SK-MEL-5 (cell line): ENCODE measurements around the gene YAP1. TPM values are rescaled to one million over a fixed set of nuclear protein-coding genes. Genes with fewer than 3 reads are reported as not detected.
A peak's percentile ranks its signal among the peaks of the same experiment; 100 is the strongest.
"Not testable (repeated sequence)": the region's sequence is repeated elsewhere in the genome, so short reads cannot be mapped to it uniquely, and the experiment has no call there.

Experiments
- DNase-seq: peaks from one replicate; pipeline ENCODE4 v3.0.0-alpha.2; 2016; ENCODE audit warnings: low read depth, low spot score
- in situ Hi-C: cut with HindIII; loops from 2 replicates; pipeline ENCODE4 v1.10.0; 2016; ENCODE audit warnings: low sequenced_read_pairs, high pct_unique_total_duplicates, low pct_unique_long_range_greater_than_20kb
- total RNA-seq: library from RNA; depleted of rRNA; stranded (reverse); fragments of >200 nt; shearing (Covaris generic); gene quantifications from 2 replicates; pipeline ENCODE4 v1.2.3, GENCODE V29; 2014

The YAP1 gene
- total RNA-seq, 1 experiment from 2014 or later: 28.4 TPM

- in situ Hi-C loops: no loop called here
- DNase-seq: peak; percentile 44
Observed at GRCh38 chr11:102244681-102245409, 134.6 kb downstream of the YAP1 start.

- DNase-seq: no peak
- in situ Hi-C loops: no loop called here
Observed at GRCh38 chr11:102251423-102251822, 141.2 kb downstream of the YAP1 start.

- in situ Hi-C loops: no loop called here
- no peak for DNase-seq
Observed at GRCh38 chr11:102252339-102252891, 142.2 kb downstream of the YAP1 start.

- no peak for DNase-seq
- in situ Hi-C loops: no loop called here
Observed at GRCh38 chr11:102253020-102253715, 142.9 kb downstream of the YAP1 start.

GRCh38 chr11:102254047-102254446 lies 143.8 kb downstream of the YAP1 start:
- in situ Hi-C loops: no loop called here

GRCh38 chr11:102256251-102256650 lies 146.0 kb downstream of the YAP1 start:
- in situ Hi-C loops: no loop called here
- no peak for DNase-seq

More at GRCh38 chr11:102254047-102254446, 143.8 kb downstream of the YAP1 start:
- DNase-seq: peak; percentile 52

GRCh38 chr11:102260241-102260640 lies 150.0 kb downstream of the YAP1 start:
- no peak for DNase-seq
- in situ Hi-C loops: no loop called here

- in situ Hi-C loops: no loop called here
- DNase-seq: no peak
Observed at GRCh38 chr11:102263379-102264003, 153.2 kb downstream of the YAP1 start.

GRCh38 chr11:102264704-102265103 lies 154.5 kb downstream of the YAP1 start:
- in situ Hi-C loops, DNase-seq: not testable (repeated sequence)

GRCh38 chr11:102266099-102266498 lies 155.9 kb downstream of the YAP1 start:
- in situ Hi-C loops: no loop called here
- no peak for DNase-seq

GRCh38 chr11:102267609-102268008 lies 157.4 kb downstream of the YAP1 start:
- in situ Hi-C loops: no loop called here
- DNase-seq: no peak

- in situ Hi-C loops: no loop called here
- no peak for DNase-seq
Observed at GRCh38 chr11:102268083-102268984, 158.1 kb downstream of the YAP1 start.

- in situ Hi-C loops: no loop called here
- no peak for DNase-seq
Observed at GRCh38 chr11:102268985-102269470, 158.8 kb downstream of the YAP1 start.

- in situ Hi-C loops: no loop called here
- DNase-seq: no peak
Observed at GRCh38 chr11:102269927-102270326, 159.7 kb downstream of the YAP1 start.

GRCh38 chr11:102272047-102272824 lies 162.0 kb downstream of the YAP1 start:
- DNase-seq: no peak
- in situ Hi-C loops: no loop called here

GRCh38 chr11:102274628-102275027 lies 164.4 kb downstream of the YAP1 start:
- in situ Hi-C loops: no loop called here
- DNase-seq: no peak

- in situ Hi-C loops: no loop called here
- no peak for DNase-seq
Observed at GRCh38 chr11:102276362-102276761, 166.1 kb downstream of the YAP1 start.
